ENCODE data around the gene VEGFC. TPM values are rescaled to one million over a fixed set of nuclear protein-coding genes. Genes with fewer than 3 reads are reported as not detected.

VEGFC gene
- total RNA-seq, 4 donors from 2014 or later: 3.8 to 31.5 (median 14.6) TPM

- TF ChIP-seq, protein P1, sequence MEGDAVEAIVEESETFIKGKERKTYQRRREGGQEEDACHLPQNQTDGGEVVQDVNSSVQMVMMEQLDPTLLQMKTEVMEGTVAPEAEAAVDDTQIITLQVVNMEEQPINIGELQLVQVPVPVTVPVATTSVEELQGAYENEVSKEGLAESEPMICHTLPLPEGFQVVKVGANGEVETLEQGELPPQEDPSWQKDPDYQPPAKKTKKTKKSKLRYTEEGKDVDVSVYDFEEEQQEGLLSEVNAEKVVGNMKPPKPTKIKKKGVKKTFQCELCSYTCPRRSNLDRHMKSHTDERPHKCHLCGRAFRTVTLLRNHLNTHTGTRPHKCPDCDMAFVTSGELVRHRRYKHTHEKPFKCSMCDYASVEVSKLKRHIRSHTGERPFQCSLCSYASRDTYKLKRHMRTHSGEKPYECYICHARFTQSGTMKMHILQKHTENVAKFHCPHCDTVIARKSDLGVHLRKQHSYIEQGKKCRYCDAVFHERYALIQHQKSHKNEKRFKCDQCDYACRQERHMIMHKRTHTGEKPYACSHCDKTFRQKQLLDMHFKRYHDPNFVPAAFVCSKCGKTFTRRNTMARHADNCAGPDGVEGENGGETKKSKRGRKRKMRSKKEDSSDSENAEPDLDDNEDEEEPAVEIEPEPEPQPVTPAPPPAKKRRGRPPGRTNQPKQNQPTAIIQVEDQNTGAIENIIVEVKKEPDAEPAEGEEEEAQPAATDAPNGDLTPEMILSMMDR (IDR thresholded peaks at IDR 0.05): no peak
- TF ChIP-seq POLR2A (IDR thresholded peaks at IDR 0.05): no peak
- Histone ChIP-seq H3K27me3 (no peaks in the 10 kb centered on the region), H3K27ac (peak overlapping the region; percentile 48 to 81), H3K4me3 (no peak overlapping the region), H3K36me3 (no peaks in the 10 kb centered on the region), H3K9me3 (no peaks in the 10 kb centered on the region), H3K4me1 (no peaks in the 10 kb centered on the region)
- no peak for DNase-seq
- intact Hi-C loops (cut with DNase I; ENCODE audit: low total_unique reads): no loop called here
These were observed 11.6 kb downstream of the VEGFC start for GRCh38 chr4:176780995-176781738.

DNA sequence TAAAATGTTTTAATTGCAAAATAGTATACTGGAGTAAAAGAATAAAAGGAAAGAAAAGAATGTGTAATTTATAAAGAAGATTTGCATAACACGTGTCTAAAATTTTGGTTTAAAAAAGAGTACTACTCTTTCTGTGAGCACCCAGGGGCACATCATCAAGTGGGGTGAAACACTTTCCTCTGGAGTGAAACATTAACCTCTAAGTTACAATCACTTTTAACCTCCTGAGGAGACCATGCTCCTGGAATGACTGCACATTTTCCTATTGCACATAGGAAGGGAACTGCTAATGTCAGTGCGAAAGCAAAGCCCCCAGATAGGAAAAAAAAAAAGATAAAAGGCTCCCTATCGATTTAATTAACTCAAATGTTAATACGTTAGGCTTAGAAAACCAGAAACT is 13.3 kb downstream of the VEGFC start:
- no peaks in the 10 kb centered on the region for H3K4me1 ChIP-seq
- intact Hi-C loops (cut with DNase I; ENCODE audit: low total_unique reads): no loop called here
- TF ChIP-seq POLR2A (IDR thresholded peaks at IDR 0.05): no peak
- TF ChIP-seq, protein P1 (IDR thresholded peaks at IDR 0.05): no peak

DNA sequence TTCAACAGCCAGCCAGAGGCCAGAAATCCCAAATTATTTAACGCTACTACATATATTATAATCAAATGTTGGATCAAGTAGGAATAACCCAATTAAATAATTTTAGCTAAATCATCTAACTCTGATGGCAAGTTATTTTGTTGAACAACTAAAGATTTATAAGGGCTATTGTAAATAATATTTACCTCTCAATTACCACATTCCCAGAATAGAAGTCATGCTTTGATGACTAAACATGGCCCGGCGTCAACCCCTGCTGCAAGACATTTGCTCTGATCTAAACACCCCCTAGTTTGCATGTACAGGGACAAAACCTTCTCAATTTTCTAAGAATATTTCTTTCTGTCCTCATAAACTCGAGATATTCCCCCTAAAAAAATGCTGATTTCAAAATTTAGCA is 14.2 kb downstream of the VEGFC start:
- no peak for DNase-seq
- Histone ChIP-seq H3K27me3 (no peaks in the 10 kb centered on the region), H3K27ac (no peak overlapping the region), H3K36me3 (no peaks in the 10 kb centered on the region), H3K4me1 (no peaks in the 10 kb centered on the region), H3K4me3 (no peak overlapping the region), H3K9me3 (no peaks in the 10 kb centered on the region)
- TF ChIP-seq POLR2A (IDR thresholded peaks at IDR 0.05): no peak
- TF ChIP-seq, protein P1 (IDR thresholded peaks at IDR 0.05): no peak
- intact Hi-C loops (cut with DNase I; ENCODE audit: low total_unique reads): no loop called here

More for the DNA sequence above, 13.3 kb downstream of the VEGFC start:
- Histone ChIP-seq H3K4me3 (no peak overlapping the region), H3K9me3 (no peaks in the 10 kb centered on the region), H3K27me3 (no peaks in the 10 kb centered on the region), H3K27ac (no peak overlapping the region), H3K36me3 (no peaks in the 10 kb centered on the region)
- no peak for DNase-seq

DNA sequence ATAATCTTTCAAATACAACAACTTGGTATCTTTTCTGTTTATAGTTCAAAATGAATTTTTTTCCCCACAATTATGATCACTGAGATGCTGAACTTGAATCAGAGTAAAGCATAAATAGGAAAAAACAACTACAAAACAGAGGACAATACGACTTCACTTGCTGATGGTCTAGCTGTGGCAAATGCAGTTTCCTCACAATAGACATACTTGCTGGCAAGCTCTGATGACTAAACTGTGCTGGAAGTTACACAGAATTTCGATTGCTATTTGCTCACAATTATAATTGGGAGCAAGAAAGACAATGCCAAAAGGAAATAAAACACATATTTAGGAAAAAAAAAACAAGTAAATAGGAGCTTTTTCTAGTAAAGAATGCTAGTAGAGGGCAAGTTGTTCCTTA is 14.7 kb downstream of the VEGFC start:
- H3K4me3 ChIP-seq: no peak overlapping the region
- no peaks in the 10 kb centered on the region for H3K27me3 ChIP-seq
- no peaks in the 10 kb centered on the region for H3K4me1 ChIP-seq
- H3K9me3 ChIP-seq: no peaks in the 10 kb centered on the region
- DNase-seq: no peak
- intact Hi-C loops (cut with DNase I; ENCODE audit: low total_unique reads): no loop called here
- H3K27ac ChIP-seq: no peak overlapping the region
- TF ChIP-seq POLR2A (IDR thresholded peaks at IDR 0.05): no peak
- TF ChIP-seq, protein P1 (IDR thresholded peaks at IDR 0.05): no peak
- no peaks in the 10 kb centered on the region for H3K36me3 ChIP-seq

DNA sequence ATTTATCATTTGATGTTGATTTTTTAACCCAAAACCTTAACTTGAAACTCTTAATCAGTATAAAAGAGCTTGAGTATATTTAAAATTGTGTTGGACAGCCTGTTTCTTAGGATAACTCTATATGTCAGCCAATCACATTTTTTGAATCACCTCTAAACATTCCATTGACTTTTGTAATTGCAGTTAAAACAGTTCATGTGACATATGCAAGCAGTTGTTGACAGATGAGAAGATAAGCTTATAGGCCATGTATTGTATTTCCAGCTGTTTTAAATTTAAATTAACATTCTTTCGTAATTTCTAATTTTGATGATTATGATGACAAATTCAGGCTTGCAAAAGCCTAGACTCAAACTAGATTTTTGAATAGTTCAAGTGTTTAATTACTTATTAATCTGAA is 17.4 kb downstream of the VEGFC start:
- Histone ChIP-seq H3K36me3 (no peaks in the 10 kb centered on the region), H3K4me1 (no peaks in the 10 kb centered on the region), H3K27ac (no peak overlapping the region), H3K9me3 (no peaks in the 10 kb centered on the region), H3K27me3 (no peaks in the 10 kb centered on the region), H3K4me3 (no peak overlapping the region)
- intact Hi-C loops (cut with DNase I; ENCODE audit: low total_unique reads): no loop called here
- TF ChIP-seq, protein P1 (IDR thresholded peaks at IDR 0.05): no peak
- TF ChIP-seq POLR2A (IDR thresholded peaks at IDR 0.05): no peak
- no peak for DNase-seq

Data from uterus (tissue), 4 donors.